Smooth muscle cell (in vitro differentiated cells): ENCODE results near the gene ENOX1. TPM values are rescaled to one million over a fixed set of nuclear protein-coding genes. Genes with fewer than 3 reads are reported as not detected.

Source experiments
- DNase-seq: peaks from one replicate; lab custom pipeline; 2025; ENCODE audit not compliant: unreplicated experiment; lab: John Stamatoyannopoulos, UW
- H2AFZ ChIP-seq: fragments of 200-600 bp; sonication (generic); 2 replicates; pipeline ENCODE4 v1.6.0; 2016; ENCODE audit warnings: antibody characterized with exemption, low read depth, mild to moderate bottlenecking
- H3F3A ChIP-seq: fragments of 200-600 bp; sonication (generic); 2 replicates; pipeline ENCODE4 v1.6.0; 2017; ENCODE audit warnings: antibody characterized with exemption, low read depth
- H3K27ac ChIP-seq: fragments of 200-600 bp; sonication (generic); 2 replicates; pipeline ENCODE4 v1.5.1; 2016; ENCODE audit warnings: low read depth, mild to moderate bottlenecking
- H3K27me3 ChIP-seq: fragments of 200-600 bp; sonication (generic); 2 replicates; pipeline ENCODE4 v1.6.1; 2016; ENCODE audit warnings: low read depth, mild to moderate bottlenecking
- H3K36me3 ChIP-seq: fragments of 200-600 bp; sonication (generic); 2 replicates; pipeline ENCODE4 v1.5.1; 2016; ENCODE audit warnings: low read depth
- H3K4me1 ChIP-seq: fragments of 200-600 bp; sonication (generic); 2 replicates; pipeline ENCODE4 v1.5.1; 2016; ENCODE audit warnings: low read depth
- H3K4me2 ChIP-seq: fragments of 200-600 bp; sonication (generic); 2 replicates; pipeline ENCODE4 v1.6.0; 2016; ENCODE audit warnings: mild to moderate bottlenecking
- H3K4me3 ChIP-seq: fragments of 200-600 bp; sonication (generic); 2 replicates; pipeline ENCODE4 v1.5.1; 2016; ENCODE audit warnings: mild to moderate bottlenecking
- H3K79me2 ChIP-seq: fragments of 200-600 bp; sonication (generic); 2 replicates; pipeline ENCODE4 v1.6.0; 2016; ENCODE audit warnings: low read depth, mild to moderate bottlenecking
- H3K9ac ChIP-seq: fragments of 200-600 bp; sonication (generic); 2 replicates; pipeline ENCODE4 v1.6.0; 2016; ENCODE audit warnings: low read depth
- H3K9me3 ChIP-seq: fragments of 200-600 bp; sonication (generic); replicated peaks from 2 replicates; pipeline ENCODE4 v1.5.1; 2016; ENCODE audit warnings: low read depth
- H4K20me1 ChIP-seq: fragments of 200-600 bp; sonication (generic); 2 replicates; pipeline ENCODE4 v1.6.0; 2016; ENCODE audit warnings: low read depth
- WGBS: methylation state at CpG from one replicate; pipeline ENCODE4 v1.1.7; 2016; ENCODE audit warnings: low lambda C conversion rate; 5-methylcytosine and 5-hydroxymethylcytosine counted together
- polyA plus RNA-seq: library from polyadenylated mRNA; unstranded; fragments of >200 nt; fragmentation: Nextera tagmentation; extraction: Ambion mirVana; gene quantifications from 2 replicates; pipeline ENCODE4 v1.2.1, GENCODE V29; 2016
- total RNA-seq: library from RNA; depleted of rRNA; stranded (reverse); fragments of >200 nt; gene quantifications from 2 replicates; pipeline ENCODE4 v1.2.3, GENCODE V29; 2014
- TF ChIP-seq, protein P1 (sequence below): fragments of 200-600 bp; sonication (generic); IDR thresholded peaks from 2 replicates; pipeline ENCODE4 v1.5.1; 2017; ENCODE audit warnings: borderline replicate concordance, mild to moderate bottlenecking, antibody characterized with exemption; ENCODE audit not compliant: insufficient read depth, poor library complexity, severe bottlenecking

Gene ENOX1
- total and polyA plus RNA-seq, 2 experiments from 2014 or later, result 1.9 to 2.6 TPM

- H3K9me3 ChIP-seq, result no peaks in the 10 kb centered on the region
- H3K4me2 ChIP-seq, result no peak overlapping the region
- H3F3A ChIP-seq, result peaks cover 9% of the 10 kb centered on the region
- H3K27me3 ChIP-seq, result no peaks in the 10 kb centered on the region
- H3K9ac ChIP-seq, result no peak overlapping the region
- peaks cover 7% of the 10 kb centered on the region for H3K4me1 ChIP-seq
- H3K79me2 ChIP-seq, result no peaks in the 10 kb centered on the region
- H4K20me1 ChIP-seq, result no peaks in the 10 kb centered on the region
- H3K36me3 ChIP-seq, result no peaks in the 10 kb centered on the region
- no peak overlapping the region for H2AFZ ChIP-seq
- no peak overlapping the region for H3K4me3 ChIP-seq
- WGBS, result 93% methylated on average over 1 of the region's 1 CpG
- H3K27ac ChIP-seq, result no peak overlapping the region
- TF ChIP-seq, protein P1, sequence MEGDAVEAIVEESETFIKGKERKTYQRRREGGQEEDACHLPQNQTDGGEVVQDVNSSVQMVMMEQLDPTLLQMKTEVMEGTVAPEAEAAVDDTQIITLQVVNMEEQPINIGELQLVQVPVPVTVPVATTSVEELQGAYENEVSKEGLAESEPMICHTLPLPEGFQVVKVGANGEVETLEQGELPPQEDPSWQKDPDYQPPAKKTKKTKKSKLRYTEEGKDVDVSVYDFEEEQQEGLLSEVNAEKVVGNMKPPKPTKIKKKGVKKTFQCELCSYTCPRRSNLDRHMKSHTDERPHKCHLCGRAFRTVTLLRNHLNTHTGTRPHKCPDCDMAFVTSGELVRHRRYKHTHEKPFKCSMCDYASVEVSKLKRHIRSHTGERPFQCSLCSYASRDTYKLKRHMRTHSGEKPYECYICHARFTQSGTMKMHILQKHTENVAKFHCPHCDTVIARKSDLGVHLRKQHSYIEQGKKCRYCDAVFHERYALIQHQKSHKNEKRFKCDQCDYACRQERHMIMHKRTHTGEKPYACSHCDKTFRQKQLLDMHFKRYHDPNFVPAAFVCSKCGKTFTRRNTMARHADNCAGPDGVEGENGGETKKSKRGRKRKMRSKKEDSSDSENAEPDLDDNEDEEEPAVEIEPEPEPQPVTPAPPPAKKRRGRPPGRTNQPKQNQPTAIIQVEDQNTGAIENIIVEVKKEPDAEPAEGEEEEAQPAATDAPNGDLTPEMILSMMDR, result no peak
- DNase-seq, result no peak
Measured at GRCh38 chr13:43514311-43514710, 272.5 kb downstream of the ENOX1 start.

DNA sequence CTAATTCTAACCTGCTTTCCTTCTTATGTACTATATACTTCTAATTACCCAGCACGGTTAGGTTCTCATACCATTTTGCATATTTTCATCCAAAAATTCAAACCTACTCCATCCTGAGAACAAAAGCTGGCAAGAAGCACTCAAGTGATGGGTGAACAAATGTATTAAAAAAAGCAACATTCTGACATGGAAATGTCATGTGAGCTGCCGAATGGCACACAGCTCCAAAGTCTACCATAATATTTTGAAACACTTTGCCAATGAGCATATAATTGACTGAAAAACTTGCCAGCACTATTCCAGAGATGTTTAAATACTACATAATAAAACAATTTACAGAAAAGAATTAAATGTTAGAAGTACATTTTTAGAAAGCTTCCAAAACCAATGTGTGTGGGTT, 274.6 kb downstream of the ENOX1 start:
- Histone ChIP-seq H3K27ac (no peak overlapping the region), H3K79me2 (no peaks in the 10 kb centered on the region), H3F3A (peaks cover 9% of the 10 kb centered on the region), H3K9ac (no peak overlapping the region), H2AFZ (no peak overlapping the region), H3K4me2 (no peak overlapping the region), H3K27me3 (no peaks in the 10 kb centered on the region), H3K36me3 (no peaks in the 10 kb centered on the region), H4K20me1 (no peaks in the 10 kb centered on the region), H3K9me3 (no peaks in the 10 kb centered on the region), H3K4me3 (no peak overlapping the region), H3K4me1 (peaks cover 7% of the 10 kb centered on the region)
- DNase-seq, result no peak
- 95% methylated on average over 2 of the region's 2 CpGs for WGBS
- TF ChIP-seq, protein P1, result no peak

DNA sequence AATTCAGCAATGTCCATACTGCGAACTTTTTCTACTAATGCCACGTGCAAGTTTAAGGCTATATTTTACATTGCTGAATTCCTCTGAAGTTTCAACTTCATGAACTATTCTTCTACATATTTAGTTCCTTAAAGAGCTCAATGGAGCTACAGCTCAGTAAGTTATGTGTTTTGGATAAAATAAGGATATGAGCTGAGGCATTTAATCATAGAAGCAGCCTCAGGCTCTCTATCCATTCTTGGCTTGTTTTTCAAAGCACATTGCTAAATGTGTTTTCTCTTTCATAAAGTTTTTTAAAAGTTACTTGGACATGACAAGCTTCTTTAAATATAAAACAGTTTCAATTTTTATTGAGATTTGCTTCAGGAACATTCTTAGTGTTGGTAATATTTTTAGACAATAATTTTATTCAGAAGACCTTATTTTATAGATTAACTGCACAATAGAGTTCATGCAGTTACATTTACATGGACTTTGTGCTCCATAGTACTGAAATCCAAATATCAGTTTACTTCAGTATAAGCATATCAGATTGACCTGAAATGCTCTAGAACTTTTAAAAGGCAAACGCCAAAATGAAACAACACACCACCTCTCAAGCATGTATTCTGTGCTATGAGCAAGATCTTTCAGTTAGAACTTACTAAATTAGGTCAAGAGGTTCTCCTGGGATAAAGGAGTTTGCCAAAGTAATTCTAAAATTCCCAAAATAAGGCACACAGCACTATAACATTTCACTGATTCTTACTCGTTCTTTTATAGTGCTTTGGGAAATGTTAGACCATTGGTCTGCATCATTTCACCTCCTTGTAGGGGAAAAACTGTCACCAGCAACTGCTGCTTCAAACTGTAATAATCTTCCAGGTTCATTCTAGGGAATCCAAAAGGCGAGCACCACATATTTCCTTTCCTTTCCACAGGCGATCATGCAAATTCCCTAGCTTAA, 275.5 kb downstream of the ENOX1 start:
- Histone ChIP-seq H3K27me3 (no peaks in the 10 kb centered on the region), H3K4me1 (peaks cover 1% of the 10 kb centered on the region), H2AFZ (no peak overlapping the region), H3K27ac (no peak overlapping the region), H3K9ac (no peak overlapping the region), H3K4me2 (no peak overlapping the region), H3K4me3 (no peak overlapping the region), H3F3A (peaks cover 2% of the 10 kb centered on the region), H4K20me1 (no peaks in the 10 kb centered on the region), H3K9me3 (no peaks in the 10 kb centered on the region), H3K79me2 (no peaks in the 10 kb centered on the region), H3K36me3 (no peaks in the 10 kb centered on the region)
- 90% methylated on average over 6 of the region's 6 CpGs for WGBS
- no peak for DNase-seq
- TF ChIP-seq, protein P1, result no peak

DNA sequence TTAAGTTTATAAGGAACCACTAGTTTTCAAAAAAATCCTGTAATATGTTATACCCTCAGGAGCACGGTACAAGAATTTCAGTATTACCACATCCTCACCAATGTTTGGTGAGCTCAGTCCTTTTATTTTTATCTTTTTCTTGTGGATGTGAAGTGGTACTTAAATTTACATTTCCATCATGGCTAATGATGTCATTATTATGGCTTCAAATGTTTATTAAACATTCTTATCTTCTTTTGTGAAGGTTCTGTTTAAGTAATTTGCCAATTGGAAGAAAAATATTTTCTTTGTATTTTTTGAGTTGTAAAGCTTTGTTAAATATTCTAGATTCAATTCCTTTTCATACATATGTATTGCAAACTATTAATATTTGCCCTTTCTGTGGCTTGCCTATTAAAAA, 291.0 kb downstream of the ENOX1 start:
- Histone ChIP-seq H3K9me3 (no peaks in the 10 kb centered on the region), H3K4me2 (no peak overlapping the region), H3K36me3 (peaks cover 8% of the 10 kb centered on the region), H3F3A (no peaks in the 10 kb centered on the region), H3K79me2 (no peaks in the 10 kb centered on the region), H3K9ac (no peak overlapping the region), H3K27me3 (no peaks in the 10 kb centered on the region), H3K27ac (no peak overlapping the region), H2AFZ (no peak overlapping the region), H3K4me3 (no peak overlapping the region), H4K20me1 (no peaks in the 10 kb centered on the region), H3K4me1 (no peaks in the 10 kb centered on the region)
- 83% methylated on average over 1 of the region's 1 CpG for WGBS
- TF ChIP-seq, protein P1, result no peak
- no peak for DNase-seq
